HT-29 (cell line): ENCODE measurements around the gene ZNF335. TPM values are rescaled to one million over a fixed set of nuclear protein-coding genes. Genes with fewer than 3 reads are reported as not detected.
"Not testable (repeated sequence)": the region's sequence is repeated elsewhere in the genome, so short reads cannot be mapped to it uniquely, and the experiment has no call there.

Source experiments
- DNase-seq: peaks from one replicate; pipeline ENCODE4 v3.0.0-alpha.2; 2015; ENCODE audit warnings: low spot score
- total RNA-seq: library from RNA; depleted of rRNA; stranded (reverse); fragments of >200 nt; shearing (Covaris generic); gene quantifications from 2 replicates; pipeline ENCODE4 v1.2.3, GENCODE V29; 2014

Gene ZNF335
- total RNA-seq, 1 experiment from 2014 or later, result 44.8 TPM

- no peak for DNase-seq
Measured at GRCh38 chr20:45972500-45973183, 639 bp upstream of the ZNF335 start.

GRCh38 chr20:45971425-45971674 is 653 bp downstream of the ZNF335 start:
- no peak for DNase-seq

DNA sequence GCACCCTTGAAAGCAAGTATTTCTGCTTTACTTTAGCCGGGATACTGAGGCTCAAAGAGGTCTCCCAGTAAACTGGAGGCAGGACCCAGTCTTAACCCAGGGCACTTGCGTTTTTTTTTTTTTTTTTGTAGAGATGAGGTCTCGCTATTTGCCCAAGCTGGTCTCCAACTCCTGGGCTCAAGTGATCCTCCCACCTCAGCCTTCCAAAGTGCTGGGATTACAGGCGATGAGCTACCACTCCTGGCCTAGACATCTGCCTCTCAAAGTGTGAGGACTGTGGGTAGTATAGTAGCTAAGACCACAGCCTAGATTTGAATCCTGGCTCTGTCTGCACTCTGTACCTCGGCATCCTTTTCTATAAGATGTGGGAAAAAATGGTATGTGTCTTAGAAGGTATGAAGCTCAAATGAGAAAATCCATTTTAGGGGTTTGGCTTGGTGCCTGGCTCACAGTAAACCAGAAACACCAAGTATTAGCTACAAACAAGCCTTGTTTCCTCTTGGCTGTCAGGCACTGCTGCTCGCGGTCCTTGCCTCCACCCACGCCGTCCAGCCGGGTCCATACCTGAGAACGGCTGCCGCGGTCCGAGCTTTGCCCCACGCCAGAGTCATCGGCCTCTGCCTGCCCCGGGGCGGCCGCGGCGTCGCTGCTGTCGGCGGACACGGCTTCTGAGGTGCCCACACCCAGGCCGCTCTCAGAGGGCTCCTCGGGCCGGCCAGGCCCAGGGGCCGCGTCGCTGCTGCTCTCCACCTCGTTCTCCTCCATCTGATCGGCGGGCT is 1.2 kb downstream of the ZNF335 start:
- peak; percentile 47 for DNase-seq

- peak; percentile 91 for DNase-seq
Measured at GRCh38 chr20:45969712-45970634, 2.0 kb downstream of the ZNF335 start.

DNA sequence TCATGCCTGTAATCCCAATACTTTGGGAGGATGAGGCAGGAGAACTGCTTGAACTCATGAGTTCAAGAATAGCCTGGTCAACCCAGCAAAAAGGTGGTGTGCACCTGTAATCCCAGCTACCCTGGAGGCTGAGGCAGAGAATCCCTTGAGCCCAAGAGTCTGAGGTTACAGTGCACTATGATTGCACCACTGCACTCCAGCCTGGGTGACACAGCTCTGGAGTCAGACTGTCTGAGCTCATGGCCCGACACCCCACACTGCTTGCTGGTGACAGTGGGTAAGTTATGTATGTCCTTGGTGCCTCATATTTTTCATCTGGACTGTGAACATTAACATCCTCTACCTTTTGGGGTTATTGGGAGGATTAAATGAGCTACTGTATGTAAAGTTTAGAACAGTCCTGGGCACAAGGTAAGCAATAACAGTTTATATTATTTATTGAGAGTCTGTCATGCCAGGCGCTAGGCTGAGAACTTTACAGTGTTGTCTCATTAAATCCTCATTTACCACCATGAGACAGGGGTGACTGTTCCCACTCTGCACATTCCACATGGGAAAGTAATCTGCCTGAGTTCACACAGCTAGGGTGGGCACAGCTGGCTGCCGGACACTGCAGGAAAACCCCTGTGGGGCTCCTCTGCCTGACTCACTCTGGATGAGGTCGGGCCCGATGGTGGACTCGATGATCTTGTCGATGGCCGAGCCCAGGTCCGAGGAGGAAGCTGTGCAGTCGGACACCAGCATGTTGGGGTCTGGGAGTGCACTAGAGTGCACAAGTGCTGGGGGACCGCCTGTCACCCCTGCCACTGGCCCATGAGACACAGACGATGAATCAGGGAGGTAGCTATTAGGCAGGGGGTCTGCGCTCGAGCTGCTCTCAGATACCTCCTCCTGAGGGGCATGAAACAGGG is 2.9 kb downstream of the ZNF335 start:
- DNase-seq, result no peak

DNA sequence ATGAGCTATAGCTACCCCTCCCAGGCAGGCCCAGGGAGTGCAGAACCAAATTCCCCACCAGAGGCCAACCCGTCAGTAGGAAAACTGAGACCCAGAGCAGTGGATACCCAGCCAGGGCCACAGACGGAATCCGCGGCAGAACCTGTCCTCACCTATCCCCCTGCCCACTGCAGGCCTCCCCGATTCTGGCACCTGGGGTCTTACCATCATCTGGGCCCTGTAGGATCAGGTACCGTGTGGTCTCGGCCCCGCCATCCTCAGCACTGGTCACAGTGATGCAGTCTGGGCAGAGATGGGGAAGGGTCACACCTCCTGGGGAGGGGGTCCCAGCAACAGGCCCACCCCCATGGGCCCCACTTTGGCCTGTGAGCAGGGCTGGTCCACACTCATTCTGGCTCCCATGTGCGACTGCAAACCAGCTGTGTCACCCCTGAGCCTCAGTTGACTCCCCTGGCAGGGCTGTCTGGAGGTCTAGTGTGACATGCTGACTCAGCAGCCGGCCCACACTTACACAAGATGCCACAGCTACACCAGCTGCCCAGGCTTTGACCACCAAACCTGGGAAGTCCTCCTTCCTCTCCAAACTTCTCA is 3.8 kb downstream of the ZNF335 start:
- no peak for DNase-seq

DNA sequence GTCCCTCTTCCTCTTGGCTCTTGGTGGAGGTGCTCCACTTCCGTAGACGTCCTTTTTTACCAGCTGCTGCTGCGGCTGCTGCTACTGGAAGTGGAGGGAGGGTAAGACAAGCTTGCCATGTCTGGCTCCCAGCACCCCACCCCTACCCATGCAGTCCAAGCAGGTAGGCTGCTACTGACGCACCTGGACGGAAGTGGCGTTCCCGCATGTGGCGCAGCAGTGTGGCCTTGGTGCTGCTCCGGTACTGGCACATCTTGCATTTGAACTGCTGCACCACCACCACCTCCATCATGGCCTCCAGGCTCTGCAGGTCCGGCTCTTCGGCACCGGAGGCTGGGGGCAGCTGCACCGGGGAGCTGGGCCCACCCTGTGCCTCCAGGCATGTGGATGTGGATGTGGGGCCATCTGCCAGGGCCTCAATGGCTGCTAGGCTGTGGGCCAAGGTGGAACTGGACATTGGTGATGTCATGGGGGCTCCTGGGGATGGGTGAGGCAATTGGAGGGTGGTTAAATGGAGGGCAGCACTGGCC is 4.4 kb downstream of the ZNF335 start:
- no peak for DNase-seq

DNA sequence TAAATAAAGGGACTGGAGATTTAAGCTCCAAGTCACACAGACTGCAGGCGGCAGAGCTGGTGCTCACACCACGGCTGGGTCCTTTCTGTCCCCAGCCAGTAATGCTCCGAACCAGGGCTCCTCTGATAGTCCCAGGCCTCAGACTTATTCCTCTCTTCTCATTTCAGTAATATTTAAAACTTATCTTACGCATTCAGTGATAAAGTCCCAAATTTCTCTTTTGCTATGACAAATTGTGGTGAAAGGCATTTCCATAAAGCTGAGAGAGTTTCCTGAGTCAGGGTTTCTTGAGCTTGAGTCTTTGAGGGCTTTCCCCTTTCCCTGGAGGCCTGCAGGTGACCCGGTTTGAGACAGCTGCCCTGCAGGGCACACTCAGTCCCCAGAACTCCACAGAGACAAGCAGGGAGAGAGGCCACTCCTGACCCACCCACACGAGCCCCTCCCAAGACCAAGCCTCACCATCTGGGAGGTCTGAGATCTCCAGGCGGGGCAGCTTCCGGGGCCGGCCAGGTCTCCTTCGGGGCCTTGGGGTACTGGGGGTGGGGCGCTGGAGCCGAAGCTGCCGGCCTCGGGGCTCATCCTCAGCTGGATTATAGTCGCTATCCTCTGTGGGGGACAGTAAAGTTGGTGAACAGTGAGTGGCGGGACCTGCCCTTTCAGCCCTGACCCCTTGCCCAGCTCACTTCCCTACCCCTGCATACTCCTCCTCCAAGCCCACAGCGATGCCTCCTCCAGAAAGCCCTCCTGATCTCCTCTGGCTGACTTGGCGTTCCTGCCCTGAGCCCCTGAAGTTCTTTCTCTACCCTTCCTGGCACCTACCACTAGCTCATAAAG is 6.6 kb downstream of the ZNF335 start:
- DNase-seq, result no peak

- DNase-seq, result no peak
Measured at GRCh38 chr20:45964006-45964400, 8.0 kb downstream of the ZNF335 start.

DNA sequence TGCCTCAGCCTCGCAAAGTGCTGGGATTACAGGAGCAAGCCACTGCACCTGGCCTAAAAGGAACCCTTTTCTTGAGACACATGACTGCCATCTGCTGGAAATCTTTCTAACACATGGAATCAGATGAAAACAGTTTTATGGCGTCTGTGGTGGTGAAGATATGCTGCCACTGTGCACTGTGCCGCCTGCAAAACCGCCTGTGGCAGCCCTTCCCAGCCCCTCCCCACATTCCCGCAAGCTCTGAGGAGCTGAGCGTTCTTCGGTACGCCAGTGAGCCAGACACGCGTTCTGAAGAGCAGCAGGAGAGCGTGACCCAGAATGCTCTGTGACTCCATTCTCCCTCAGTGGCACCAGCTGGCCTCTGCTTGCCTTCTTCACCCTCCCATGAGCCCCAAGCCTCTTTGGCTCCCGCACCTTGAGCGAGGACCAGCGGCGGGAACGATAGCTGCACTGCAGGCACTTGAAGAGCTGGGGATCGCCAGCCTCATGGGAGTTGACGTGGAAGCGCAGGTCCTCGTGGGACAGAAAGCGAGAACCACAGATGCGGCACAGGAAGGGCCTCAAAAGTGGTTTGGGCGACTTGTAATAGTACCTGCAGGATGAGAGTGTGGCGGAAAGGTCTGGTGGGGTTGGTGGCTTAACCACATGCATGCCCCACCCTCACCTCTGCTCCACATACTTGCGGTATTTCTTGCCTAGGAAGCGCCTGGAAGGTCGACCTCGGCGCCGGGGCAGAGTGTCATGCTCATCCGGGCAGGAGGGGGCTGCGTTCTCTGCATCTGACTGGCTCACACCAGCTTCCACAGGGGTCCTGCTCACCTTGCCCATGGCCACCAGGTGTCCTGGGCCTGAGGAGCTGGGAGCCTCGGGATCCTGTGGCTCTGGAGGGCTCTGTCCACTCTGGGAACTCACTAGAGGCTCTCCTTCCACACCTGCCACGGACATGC is 8.7 kb downstream of the ZNF335 start:
- peak; percentile 86 for DNase-seq

DNA sequence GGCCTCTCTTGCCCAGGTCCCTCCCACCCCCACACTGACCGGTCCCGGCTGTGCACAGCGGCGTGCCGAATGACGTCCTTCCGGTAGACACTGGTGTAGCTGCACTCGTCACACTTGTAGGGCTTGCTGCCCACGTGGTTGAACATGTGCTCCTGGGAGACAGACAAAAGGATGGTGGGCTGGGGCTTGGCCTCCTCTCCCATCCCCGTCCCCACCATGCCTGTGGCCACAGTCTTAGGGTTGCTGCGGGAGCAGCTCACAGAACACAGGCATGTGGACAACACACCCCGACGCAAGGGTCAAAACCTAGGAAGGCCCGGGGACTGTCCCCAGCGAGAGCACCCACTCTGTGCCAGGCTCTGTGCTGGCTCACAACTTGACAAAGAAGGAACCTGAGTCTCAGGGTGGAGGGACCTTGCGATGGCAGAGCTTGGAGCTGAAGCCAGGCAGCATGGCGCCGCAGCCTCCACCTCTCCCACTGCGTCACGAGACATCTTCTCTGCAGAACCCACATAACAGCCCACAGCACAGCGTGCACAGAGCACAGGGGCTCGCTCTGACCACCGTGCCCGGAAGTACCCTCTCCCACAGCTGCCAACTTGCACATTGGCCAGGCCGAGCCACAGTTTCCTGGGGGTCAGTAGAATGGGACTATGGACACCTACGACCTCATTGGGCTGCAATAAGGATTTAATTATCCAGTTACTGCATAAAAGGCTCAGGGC is 9.8 kb downstream of the ZNF335 start:
- DNase-seq, result no peak

- no peak for DNase-seq
Measured at GRCh38 chr20:45959956-45960630, 11.9 kb downstream of the ZNF335 start.

GRCh38 chr20:45959126-45959525 is 12.9 kb downstream of the ZNF335 start:
- no peak for DNase-seq

GRCh38 chr20:45958593-45958992 is 13.4 kb downstream of the ZNF335 start:
- no peak for DNase-seq

DNA sequence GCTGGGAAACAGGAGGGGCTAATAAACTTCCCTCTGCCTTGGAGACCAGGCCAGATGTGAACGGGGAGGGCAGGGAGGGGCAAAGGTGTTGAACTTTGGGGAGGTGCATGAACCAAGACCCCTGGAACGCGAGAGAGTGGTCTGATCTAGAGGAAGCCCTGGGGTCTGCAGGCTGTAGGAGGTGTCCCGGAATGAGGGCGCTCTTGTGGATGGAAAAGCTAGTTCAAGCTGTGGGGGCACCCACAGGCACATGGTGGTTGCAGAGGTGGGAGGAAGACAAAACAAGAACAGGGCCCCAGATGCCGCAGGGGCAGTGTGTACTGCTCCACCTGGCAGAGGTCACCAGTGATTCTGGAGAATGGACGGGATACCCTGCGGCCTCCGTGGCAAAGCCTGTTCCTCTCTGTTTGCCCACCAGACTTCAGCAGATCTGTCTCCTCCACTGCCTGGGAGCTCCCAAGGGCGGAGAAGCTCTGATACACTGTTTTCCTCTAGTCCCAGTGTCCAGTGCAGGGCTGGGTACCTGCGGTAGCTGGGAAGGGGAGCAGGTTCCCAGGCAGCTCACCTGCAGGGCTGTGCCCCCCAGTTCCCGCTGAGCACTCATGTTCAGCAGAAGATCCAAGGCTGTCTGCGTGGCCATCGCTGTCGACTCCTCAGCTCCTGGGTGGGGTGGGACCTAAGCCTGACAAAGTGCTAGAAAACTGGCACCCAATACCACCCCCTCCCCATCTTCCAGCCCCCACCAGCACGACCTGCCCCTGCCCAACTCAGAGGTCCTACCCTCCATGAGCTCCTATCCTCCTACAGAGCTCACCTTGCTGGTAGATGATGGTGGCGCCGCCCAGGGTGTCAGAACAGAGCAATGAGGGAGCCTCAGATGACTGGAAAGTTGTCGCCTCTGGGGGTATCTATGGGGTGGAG is 14.7 kb downstream of the ZNF335 start:
- no peak for DNase-seq

DNA sequence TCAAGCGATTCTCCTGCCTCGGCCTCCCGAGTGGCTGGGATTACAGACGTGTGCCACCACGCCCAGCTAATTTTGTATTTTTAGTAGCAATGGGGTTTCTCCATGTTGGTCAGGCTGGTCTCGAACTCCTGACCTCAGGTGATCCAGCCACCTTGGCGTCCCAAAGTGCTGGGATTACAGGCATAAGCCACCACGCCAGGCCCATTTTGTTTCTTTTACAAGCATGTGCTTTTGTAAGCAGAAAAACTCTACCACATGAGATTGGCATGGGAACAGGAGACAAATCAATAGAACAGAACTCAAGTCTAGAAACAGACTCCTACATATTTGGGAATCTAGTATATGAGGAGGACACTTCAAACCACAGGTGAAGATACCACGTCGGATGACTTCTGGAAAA is 15.7 kb downstream of the ZNF335 start:
- DNase-seq, result not testable (repeated sequence)
